Measurements from ENCODE around the gene ANAPC15. TPM values are rescaled to one million over a fixed set of nuclear protein-coding genes. Genes with fewer than 3 reads are reported as not detected.
"Not testable (repeated sequence)": the region's sequence is repeated elsewhere in the genome, so short reads cannot be mapped to it uniquely, and the experiment has no call there.

Gene ANAPC15
- 10 to 100 TPM; 37.9 to 52.1 (median 39.0) TPM for total RNA-seq
- long read RNA-seq, donor 1, transcript ANAPC15-208 (6 exons, 867 nt): minor isoform, 11 of 47 reads
- long read RNA-seq, donor 1, transcript ANAPC15-201 (6 exons, 886 nt): major isoform, 24 of 47 reads
- long read RNA-seq, donor 1, partial matches to known transcripts: 1 of 47 reads
- long read RNA-seq, donor 1, other reads (novel, unspliced or antisense): 5 of 47 reads
- long read RNA-seq, donor 2, transcript ANAPC15-204 (6 exons, 848 nt): minor isoform, 6 of 62 reads
- long read RNA-seq, donor 2, transcript ANAPC15-201 (6 exons, 886 nt): major isoform, 23 of 62 reads
- long read RNA-seq, donor 2, transcript ANAPC15-208 (6 exons, 867 nt): minor isoform, 18 of 62 reads
- long read RNA-seq, donor 2, partial matches to known transcripts: 6 of 62 reads
- long read RNA-seq, donor 2, other reads (novel, unspliced or antisense): 6 of 62 reads

DNA sequence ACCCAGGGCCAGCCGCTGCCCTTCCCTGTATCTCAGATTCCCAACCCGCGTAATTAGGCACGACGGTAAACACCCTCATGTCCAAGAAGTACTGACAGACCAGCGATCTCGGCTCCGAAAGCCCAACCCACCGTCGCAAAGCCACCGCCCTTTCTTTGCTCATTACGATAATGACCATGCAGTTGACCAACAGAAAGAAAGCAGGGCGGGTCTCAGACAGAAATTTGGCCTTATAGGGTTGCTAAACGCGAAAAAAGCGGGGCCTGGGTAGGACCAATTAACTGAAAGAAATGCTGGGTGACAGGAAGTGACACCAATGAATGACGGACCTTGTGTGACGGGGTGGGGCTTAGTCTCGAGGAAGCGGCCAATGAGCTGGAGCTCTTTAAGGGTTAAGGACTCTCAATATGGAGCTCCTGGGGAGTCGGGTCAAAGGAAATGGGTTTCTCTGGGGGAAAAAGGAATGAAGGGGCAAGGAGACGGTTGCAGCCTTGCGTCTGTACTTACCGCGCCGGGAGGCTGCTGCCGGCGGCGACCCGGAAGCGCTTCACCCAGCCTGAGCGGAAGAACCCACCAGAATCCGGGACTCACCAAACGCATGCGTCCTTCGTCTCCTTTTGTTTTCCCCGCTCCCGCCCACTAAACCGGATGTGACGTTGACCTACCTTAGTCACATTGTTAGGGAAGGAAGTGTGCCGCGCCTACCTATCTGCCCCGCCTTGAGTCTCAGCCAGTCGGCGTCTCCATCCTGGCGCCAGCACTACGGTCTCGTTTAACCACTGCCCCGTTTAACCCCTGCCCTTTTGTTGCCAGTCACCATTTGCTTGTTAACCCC lies at the start of gene ANAPC15:
Gene ANAPC15 (minus strand): TSS at position 553 of the 835 bp plus-strand sequence. CDS start 1,419 bp downstream, outside the sequence.
- peak; percentile 22 for TF ChIP-seq CTCF (IDR thresholded peaks at IDR 0.05)
- intact Hi-C loops (cut with DNase I, micrococcal nuclease): loop anchor here in 1 of 2 donors (5.0 kb wide), 1 partner anchor 60 kb away; no protein-coding TSS in a partner anchor

GRCh38 chr11:72160319-72160718 lies 47.8 kb upstream of the ANAPC15 start:
- DNase-seq (no peak), ATAC-seq (no peak)
- intact Hi-C loops (cut with DNase I, micrococcal nuclease): no loop called here
- Histone ChIP-seq H3K4me3 (no peak overlapping the region), H3K9me3 (no peaks in the 10 kb centered on the region), H3K36me3 (ENCODE audit: low read depth) (no peaks in the 10 kb centered on the region), H3K4me1 (ENCODE audit: low read depth) (no peaks in the 10 kb centered on the region)
- TF ChIP-seq CTCF (IDR thresholded peaks at IDR 0.05): no peak

More for the DNA sequence above, at the start of gene ANAPC15:
- H3K9me3 ChIP-seq: no peaks in the 10 kb centered on the region
- DNase-seq (peak; percentile 97 to 100 (median 98)), ATAC-seq (peak; percentile 94)
- peaks cover 4% of the 10 kb centered on the region for H3K4me1 ChIP-seq (ENCODE audit: low read depth)
- peak within 1 kb of the TSS; percentile 20 for H3K4me3 ChIP-seq
- H3K36me3 ChIP-seq (ENCODE audit: low read depth): no peaks in the 10 kb centered on the region

- intact Hi-C loops (cut with DNase I, micrococcal nuclease): no loop called here
- H3K36me3 ChIP-seq (ENCODE audit: low read depth): no peaks in the 10 kb centered on the region
- no peak for ATAC-seq
Measured at GRCh38 chr11:72157131-72157530, 44.6 kb upstream of the ANAPC15 start.

DNA sequence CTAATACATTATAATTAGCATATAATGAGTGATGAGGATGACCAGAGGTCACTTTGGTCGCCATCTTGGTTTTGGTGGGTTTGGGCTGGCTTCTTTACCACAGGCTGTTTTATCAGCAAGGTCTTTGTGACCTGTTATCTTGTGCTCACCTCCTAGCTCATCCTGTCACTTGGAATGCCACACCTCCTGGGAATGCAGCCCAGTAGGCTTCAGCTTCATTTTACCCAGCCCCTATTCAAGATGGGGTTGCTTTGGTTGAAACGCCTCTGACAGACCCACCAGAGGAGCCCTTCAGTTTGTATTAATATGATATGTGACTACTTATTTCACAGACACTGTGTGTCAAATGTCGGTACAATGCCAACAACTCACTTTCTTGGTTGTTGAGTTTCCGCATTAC lies 43.3 kb upstream of the ANAPC15 start:
- no peak overlapping the region for H3K4me3 ChIP-seq
- no peaks in the 10 kb centered on the region for H3K4me1 ChIP-seq (ENCODE audit: low read depth)
- no peaks in the 10 kb centered on the region for H3K9me3 ChIP-seq
- DNase-seq (no peak), ATAC-seq (no peak)
- no peaks in the 10 kb centered on the region for H3K36me3 ChIP-seq (ENCODE audit: low read depth)
- no peak for TF ChIP-seq CTCF (IDR thresholded peaks at IDR 0.05)
- intact Hi-C loops (cut with DNase I, micrococcal nuclease): no loop called here

More at GRCh38 chr11:72157131-72157530, 44.6 kb upstream of the ANAPC15 start:
- no peaks in the 10 kb centered on the region for H3K4me1 ChIP-seq (ENCODE audit: low read depth)
- H3K4me3 ChIP-seq: no peak overlapping the region
- no peak for TF ChIP-seq CTCF (IDR thresholded peaks at IDR 0.05)
- H3K9me3 ChIP-seq: no peaks in the 10 kb centered on the region
- no peak for DNase-seq

GRCh38 chr11:72154816-72155215 lies 42.3 kb upstream of the ANAPC15 start:
- no peak for ATAC-seq

DNA sequence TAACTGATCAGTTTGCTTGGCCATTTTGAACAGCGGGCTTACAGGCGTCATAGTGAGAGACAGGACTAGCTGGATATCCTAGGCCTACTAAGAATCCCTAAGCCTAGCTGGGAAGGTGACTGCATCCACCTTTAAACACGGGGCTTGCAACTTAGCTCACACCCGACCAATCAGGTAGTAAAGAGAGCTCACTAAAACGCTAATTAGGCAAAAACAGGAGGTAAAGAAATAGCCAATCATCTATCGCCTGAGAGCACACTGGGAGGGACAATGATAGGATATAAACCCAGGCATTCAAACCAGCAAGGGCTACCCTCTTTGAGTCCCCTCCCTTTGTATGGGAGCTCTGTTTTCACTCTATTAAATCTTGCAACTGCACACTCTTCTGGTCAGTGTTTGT lies 41.4 kb upstream of the ANAPC15 start:
- intact Hi-C loops (cut with DNase I, micrococcal nuclease); H3K4me3 ChIP-seq; H3K9me3 ChIP-seq; H3K4me1 ChIP-seq (ENCODE audit: low read depth); ATAC-seq; DNase-seq; H3K36me3 ChIP-seq (ENCODE audit: low read depth): not testable (repeated sequence)

More at GRCh38 chr11:72154816-72155215, 42.3 kb upstream of the ANAPC15 start:
- H3K36me3 ChIP-seq (ENCODE audit: low read depth): no peaks in the 10 kb centered on the region
- no peaks in the 10 kb centered on the region for H3K9me3 ChIP-seq
- TF ChIP-seq CTCF (IDR thresholded peaks at IDR 0.05): no peak
- intact Hi-C loops (cut with DNase I, micrococcal nuclease): no loop called here
- no peaks in the 10 kb centered on the region for H3K4me1 ChIP-seq (ENCODE audit: low read depth)
- H3K4me3 ChIP-seq: no peak overlapping the region
- DNase-seq: no peak

Measured in mucosa of descending colon (tissue), 3 donors.